ENCODE measurements around the gene FBXO44.

GRCh38 chr1:11703357-11704193, 48.9 kb downstream of the FBXO44 start:
- TF ChIP-seq CTCF (IDR thresholded peaks at IDR 0.05; ENCODE audit: poor library complexity, severe bottlenecking) (no peak), EZH2 (IDR thresholded peaks at IDR 0.05; ENCODE audit: borderline replicate concordance, insufficient read depth, low read length, poor library complexity, severe bottlenecking) (no peak), POLR2AphosphoS5 (IDR thresholded peaks at IDR 0.05) (no peak), EP300 (conservative IDR thresholded peaks at IDR 0.05; ENCODE audit: poor library complexity, severe bottlenecking) (no peak), TAF1 (IDR thresholded peaks at IDR 0.05; ENCODE audit: low read depth) (no peak), SMC3 (conservative IDR thresholded peaks at IDR 0.05; ENCODE audit: poor library complexity) (no peak)
